ENCODE results near the gene GGCX. TPM values are rescaled to one million over a fixed set of nuclear protein-coding genes. Genes with fewer than 3 reads are reported as not detected.
A peak's percentile ranks its signal among the peaks of the same experiment; 100 is the strongest.
"Not testable (repeated sequence)": the region's sequence is repeated elsewhere in the genome, so short reads cannot be mapped to it uniquely, and the experiment has no call there.

Gene GGCX
- total RNA-seq, 1 donor from 2014 or later, result 22.4 TPM

- no peak for DNase-seq (ENCODE audit: low spot score in 2 of 2)
- no peak for FAIRE-seq
Observed at GRCh38 chr2:85578243-85579180, 17.2 kb upstream of the GGCX start.

GRCh38 chr2:85577386-85578242 lies 16.3 kb upstream of the GGCX start, which contains the start of gene VAMP8:
Gene VAMP8 (plus strand): TSS chr2:85577586. CDS start chr2:85577647, 61 bp downstream.
- no peak for FAIRE-seq
- no peak for DNase-seq (ENCODE audit: low spot score in 2 of 2)

GRCh38 chr2:85577063-85577385 lies 15.7 kb upstream of the GGCX start:
- no peak for FAIRE-seq

GRCh38 chr2:85575739-85576138 lies 14.4 kb upstream of the GGCX start:
- DNase-seq (ENCODE audit: low spot score in 2 of 2) (no peak), FAIRE-seq (no peak)

More at GRCh38 chr2:85577063-85577385, 15.7 kb upstream of the GGCX start:
- no peak for DNase-seq (ENCODE audit: low spot score in 2 of 2)

GRCh38 chr2:85566265-85566664 lies 5.0 kb upstream of the GGCX start:
- no peak for DNase-seq (ENCODE audit: low spot score in 2 of 2)
- no peak for FAIRE-seq

- FAIRE-seq, result no peak
- no peak for DNase-seq (ENCODE audit: low spot score in 2 of 2)
Observed at GRCh38 chr2:85564144-85564563, 2.9 kb upstream of the GGCX start.

GRCh38 chr2:85560812-85561279 lies 447 bp downstream of the GGCX start:
- no peak for DNase-seq (ENCODE audit: low spot score in 2 of 2)

GRCh38 chr2:85560403-85560726 lies 928 bp downstream of the GGCX start:
- not testable (repeated sequence) for DNase-seq (ENCODE audit: low spot score in 2 of 2); FAIRE-seq

More at GRCh38 chr2:85560812-85561279, 447 bp downstream of the GGCX start:
- no peak for FAIRE-seq

- no peak for FAIRE-seq
- DNase-seq (ENCODE audit: low spot score in 2 of 2), result no peak
Observed at GRCh38 chr2:85558160-85558559, 3.1 kb downstream of the GGCX start.

GRCh38 chr2:85557130-85557529 lies 4.2 kb downstream of the GGCX start:
- DNase-seq (ENCODE audit: low spot score in 2 of 2), result no peak
- FAIRE-seq, result no peak

- DNase-seq (ENCODE audit: low spot score in 2 of 2) (no peak), FAIRE-seq (no peak)
Observed at GRCh38 chr2:85554980-85555612, 6.2 kb downstream of the GGCX start.

GRCh38 chr2:85553184-85553583 lies 8.1 kb downstream of the GGCX start:
- no peak for DNase-seq (ENCODE audit: low spot score in 2 of 2)
- FAIRE-seq, result no peak

- peak; percentile 44 to 59 for DNase-seq (ENCODE audit: low spot score in 2 of 2)
- FAIRE-seq, result no peak
Observed at GRCh38 chr2:85551698-85552678, 9.3 kb downstream of the GGCX start.

- DNase-seq (ENCODE audit: low spot score in 2 of 2) (no peak), FAIRE-seq (no peak)
Observed at GRCh38 chr2:85550486-85550885, 10.8 kb downstream of the GGCX start.

GRCh38 chr2:85549826-85550225 lies 11.5 kb downstream of the GGCX start:
- DNase-seq (ENCODE audit: low spot score in 2 of 2), result no peak
- no peak for FAIRE-seq

GRCh38 chr2:85549095-85549494 lies 12.2 kb downstream of the GGCX start:
- DNase-seq (ENCODE audit: low spot score in 2 of 2) (no peak), FAIRE-seq (no peak)

- DNase-seq (ENCODE audit: low spot score in 2 of 2), result no peak
- no peak for FAIRE-seq
Observed at GRCh38 chr2:85548608-85548900, 12.7 kb downstream of the GGCX start.

GRCh38 chr2:85547859-85548607 lies 13.3 kb downstream of the GGCX start:
- FAIRE-seq, result no peak
- no peak for DNase-seq (ENCODE audit: low spot score in 2 of 2)
